Activated CD8-positive, alpha-beta T cell treated with anti-CD3 and anti-CD28 coated beads, Interleukin-2, amount 10 ng/mL, durations not matched to agents 7 days and 5 days (primary cell): Measurements from ENCODE around the gene LYPD8. TPM values are rescaled to one million over a fixed set of nuclear protein-coding genes. Genes with fewer than 3 reads are reported as not detected.

Experiments used
- ATAC-seq: fragments of 150-1000 bp; cut with Tn5 transposase; one replicate; pipeline ENCODE4 v1.10.0; 2021; ENCODE audit warnings: moderate library complexity
- CTCF ChIA-PET: fragments of 350-600 bp; sonication (Branson Sonifier 250); formaldehyde crosslinking; loops from one replicate; lab custom pipeline; 2021; ENCODE audit warnings: antibody characterized with exemption; lab: Charles Lee
- POLR2A ChIA-PET: fragments of 350-600 bp; sonication (Branson Sonifier 250); formaldehyde crosslinking; loops from one replicate; lab custom pipeline; 2021; ENCODE audit warnings: antibody characterized with exemption; lab: Charles Lee
- DNase-seq: peaks from one replicate; pipeline ENCODE4 v3.0.0-alpha.2; 2020
- H3K27ac Mint-ChIP-seq: one replicate; pipeline ENCODE4 v1.8.0; 2021; ENCODE audit warnings: mild to moderate bottlenecking, mixed read lengths
- H3K27me3 Mint-ChIP-seq: one replicate; pipeline ENCODE4 v1.8.0; 2021; ENCODE audit warnings: low read depth, mixed read lengths
- H3K36me3 Mint-ChIP-seq: one replicate; pipeline ENCODE4 v1.8.0; 2021; ENCODE audit warnings: low read depth, mixed read lengths
- H3K4me1 Mint-ChIP-seq: one replicate; pipeline ENCODE4 v1.8.0; 2021; ENCODE audit warnings: low read depth, mixed read lengths
- H3K4me3 Mint-ChIP-seq: one replicate; pipeline ENCODE4 v1.8.0; 2021; ENCODE audit warnings: mild to moderate bottlenecking, mixed read lengths
- H3K9me3 Mint-ChIP-seq: one replicate; pipeline ENCODE4 v1.8.0; 2022; ENCODE audit warnings: mixed read lengths; ENCODE audit not compliant: insufficient read depth
- total RNA-seq, 2 experiments: library from RNA; stranded (reverse); gene quantifications; one replicate each; pipeline ENCODE4 v1.2.3, GENCODE V29; 2021

LYPD8 gene
- total RNA-seq, 2 experiments from 2014 or later = not detected

DNA sequence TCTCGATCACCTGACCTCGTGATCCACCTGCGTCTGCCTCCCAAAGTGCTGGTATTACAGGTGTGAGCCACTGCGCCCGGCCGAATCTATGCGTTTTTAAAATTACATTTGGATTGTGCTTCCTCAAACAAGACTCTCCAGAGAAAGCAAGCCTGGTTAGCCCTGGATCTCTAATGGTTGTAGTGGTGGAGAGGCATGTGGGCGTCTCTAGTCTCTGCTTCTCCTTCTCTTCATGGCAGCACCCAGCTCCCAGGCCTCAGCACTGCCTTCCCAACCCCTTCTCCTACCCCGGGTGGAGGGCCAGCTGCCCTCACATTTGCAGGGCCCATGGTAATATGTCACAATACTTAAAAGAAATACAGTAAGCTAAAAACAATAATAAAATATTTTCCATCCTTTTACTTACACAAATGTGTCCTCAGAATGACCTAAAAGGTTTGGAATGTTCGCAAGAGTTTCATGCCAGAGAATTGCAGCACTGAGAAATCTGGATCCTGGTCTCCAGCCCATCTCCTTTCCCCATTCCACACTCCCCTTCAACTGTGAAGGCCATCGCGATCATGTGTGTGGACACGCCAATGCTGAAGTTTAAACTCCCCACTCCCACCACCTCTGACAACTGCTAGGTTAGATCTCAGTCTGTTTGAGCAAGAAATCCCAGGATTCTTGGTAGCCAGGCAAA lies 60.0 kb downstream of the LYPD8 start:
- DNase-seq (no peak), ATAC-seq (no peak)
- ChIA-PET CTCF (no interaction called here), POLR2A (no interaction called here)
- Mint-ChIP-seq H3K27me3 (no peaks in the 10 kb centered on the region), H3K36me3 (no peaks in the 10 kb centered on the region), H3K4me3 (no peak overlapping the region), H3K27ac (no peak overlapping the region), H3K9me3 (peaks cover 2% of the 10 kb centered on the region), H3K4me1 (no peaks in the 10 kb centered on the region)

DNA sequence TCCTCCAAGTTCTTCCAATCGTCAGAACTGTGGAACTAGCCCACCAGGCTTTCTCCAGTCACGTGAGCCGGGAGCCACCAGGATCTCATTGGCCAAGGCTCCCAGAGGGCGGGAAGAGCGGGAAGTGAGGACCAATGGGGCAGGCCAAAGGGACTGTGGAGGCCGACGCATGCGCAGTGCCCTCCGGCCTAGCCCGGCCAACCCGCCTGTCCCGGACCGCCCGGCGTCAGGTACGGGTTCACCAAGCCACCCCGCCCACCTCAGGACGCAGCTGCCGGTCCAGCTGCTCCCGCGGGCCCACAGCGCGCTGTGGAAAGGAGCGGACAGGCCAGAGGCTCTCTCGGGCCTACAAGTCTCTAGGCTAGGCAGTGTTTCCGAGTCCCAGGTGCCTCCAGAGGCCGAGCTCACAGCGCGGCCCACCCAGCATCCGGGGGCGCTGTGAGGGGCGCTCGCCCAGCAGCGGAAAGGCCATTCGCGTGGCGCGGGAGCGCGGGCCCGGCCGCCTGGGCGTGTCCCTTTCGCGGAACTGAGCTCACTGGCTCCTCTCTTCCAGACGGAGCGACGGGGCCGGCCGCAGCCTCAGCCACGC lies 63.9 kb downstream of the LYPD8 start:
- no peak for ATAC-seq
- no peak for DNase-seq
- Mint-ChIP-seq H3K27me3 (peaks cover 2% of the 10 kb centered on the region), H3K27ac (no peak overlapping the region), H3K36me3 (no peaks in the 10 kb centered on the region), H3K9me3 (peaks cover 12% of the 10 kb centered on the region), H3K4me1 (no peaks in the 10 kb centered on the region), H3K4me3 (no peak overlapping the region)
- ChIA-PET POLR2A (no interaction called here), CTCF (no interaction called here)

Other genes with a start within 250 kb of the LYPD8 start
- not detected for gene OR2G6, start 247.7 kb downstream of the LYPD8 start, total RNA-seq
- not detected for gene OR2T29, start 193.0 kb downstream of the LYPD8 start, total RNA-seq
- not detected for gene OR2T34, start 181.0 kb downstream of the LYPD8 start, total RNA-seq
- gene OR2T10, start 158.1 kb downstream of the LYPD8 start, total RNA-seq = not detected
- not detected for gene OR2T11, start 120.7 kb downstream of the LYPD8 start, total RNA-seq
- not detected for gene OR2T35, start 110.5 kb downstream of the LYPD8 start, total RNA-seq
- gene OR2T27, start 100.2 kb downstream of the LYPD8 start, total RNA-seq = not detected
- not detected for gene OR14I1, start 53.0 kb downstream of the LYPD8 start, total RNA-seq
- 10 to 100 TPM; 28.9 to 31.4 TPM for gene SH3BP5L, start 70.2 kb upstream of the LYPD8 start, total RNA-seq
- 10 to 100 TPM; 48.4 to 54.5 TPM for gene ZNF672, start 82.5 kb upstream of the LYPD8 start, total RNA-seq
- gene ZNF692, start 103.3 kb upstream of the LYPD8 start, total RNA-seq = 10 to 100 TPM; 52.7 to 66.8 TPM
- 1 to 10 TPM; 6.3 to 6.7 TPM for gene PGBD2, start 150.5 kb upstream of the LYPD8 start, total RNA-seq